Liver (tissue), 9 donors: ENCODE data around the gene CITED1. TPM values are rescaled to one million over a fixed set of nuclear protein-coding genes. Genes with fewer than 3 reads are reported as not detected.

Source experiments
- DNase-seq: peaks from one replicate; pipeline ENCODE4 v3.0.0-alpha.2; 2017; ENCODE audit warnings: low spot score
- H3K27ac ChIP-seq, 2 donors: one replicate each; pipeline ENCODE4 v1.7.0; 2013; ENCODE audit warnings: inconsistent platforms in 2 of 2, low read length in 2 of 2, control low read depth in 1 of 2, low read depth in 1 of 2, mild to moderate bottlenecking in 1 of 2
- H3K27me3 ChIP-seq, 4 donors: one replicate each; pipeline versions ENCODE4 v1.6.1 to v1.7.0; 2013; ENCODE audit warnings: low read length in 3 of 4, inconsistent platforms in 1 of 4, mild to moderate bottlenecking in 1 of 4, moderate library complexity in 1 of 4; ENCODE audit not compliant: control insufficient read depth in 4 of 4, insufficient read depth in 4 of 4
- H3K36me3 ChIP-seq, 4 donors: one replicate each; pipeline versions ENCODE4 v1.6.1 to v1.7.0; 2013; ENCODE audit warnings: low read length in 3 of 4, mild to moderate bottlenecking in 3 of 4, low read depth in 1 of 4, moderate library complexity in 1 of 4; ENCODE audit not compliant: control insufficient read depth in 4 of 4, insufficient read depth in 3 of 4
- H3K4me1 ChIP-seq, 4 donors: one replicate each; pipeline versions ENCODE4 v1.6.1 to v1.7.0; 2013; ENCODE audit warnings: low read length in 3 of 4, mild to moderate bottlenecking in 3 of 4, moderate library complexity in 1 of 4; ENCODE audit not compliant: control insufficient read depth in 4 of 4, insufficient read depth in 4 of 4
- H3K4me3 ChIP-seq, 3 donors: one replicate each; pipeline versions ENCODE4 v1.6.1 to v1.7.0; 2013; ENCODE audit warnings: low read length in 3 of 3, control low read depth in 1 of 3, low read depth in 1 of 3, mild to moderate bottlenecking in 1 of 3
- H3K9ac ChIP-seq, 2 donors: one replicate each; pipeline ENCODE4 v1.7.0; 2013; ENCODE audit warnings: low read length in 2 of 2, mild to moderate bottlenecking in 2 of 2, moderate library complexity in 2 of 2, control low read depth in 1 of 2, low read depth in 1 of 2
- H3K9me3 ChIP-seq, 4 donors: one replicate each; pipeline versions ENCODE4 v1.6.1 to v1.7.0; 2013; ENCODE audit warnings: low read length in 3 of 4; ENCODE audit not compliant: control insufficient read depth in 4 of 4
- ATF3 ChIP-seq: IDR thresholded peaks from 2 replicates; pipeline ENCODE4 v1.6.1; 2016; ENCODE audit warnings: antibody characterized with exemption
- CTCF ChIP-seq: fragments of 150-350 bp; IDR thresholded peaks from 2 replicates; pipeline ENCODE4 v1.5.1; 2017; ENCODE audit warnings: improper control_type of control experiment, low read depth, low read length; ENCODE audit not compliant: missing input control
- EGR1 ChIP-seq, 2 donors: IDR thresholded peaks; 2 replicates each; pipeline ENCODE4 v1.6.1; 2016 to 2018; ENCODE audit warnings: antibody characterized with exemption in 2 of 2, low read depth in 2 of 2
- FOXA1 ChIP-seq: IDR thresholded peaks from 2 replicates; pipeline ENCODE4 v1.6.1; 2016; ENCODE audit warnings: antibody characterized with exemption
- FOXA2 ChIP-seq: IDR thresholded peaks from 2 replicates; pipeline ENCODE4 v1.6.1; 2016; ENCODE audit warnings: antibody characterized with exemption
- GABPA ChIP-seq, 2 donors: IDR thresholded peaks in 1 of 2; conservative IDR thresholded peaks in 1 of 2; 2 replicates each; pipeline ENCODE4 v1.6.1; 2016; ENCODE audit warnings: antibody characterized with exemption in 2 of 2, mild to moderate bottlenecking in 1 of 2, moderate library complexity in 1 of 2
- HNF4A ChIP-seq, 2 donors: conservative IDR thresholded peaks; 2 replicates each; pipeline ENCODE4 v1.6.1; 2016; ENCODE audit warnings: antibody characterized with exemption in 2 of 2, mild to moderate bottlenecking in 2 of 2
- HNF4G ChIP-seq: IDR thresholded peaks from 2 replicates; pipeline ENCODE4 v1.6.1; 2016; ENCODE audit warnings: antibody characterized with exemption
- JUND ChIP-seq, 2 donors: IDR thresholded peaks; 2 replicates each; pipeline ENCODE4 v1.6.1; 2016; ENCODE audit warnings: antibody characterized with exemption in 2 of 2
- MAX ChIP-seq: IDR thresholded peaks from 2 replicates; pipeline ENCODE4 v1.6.1; 2016; ENCODE audit warnings: antibody characterized with exemption
- NR2F2 ChIP-seq: IDR thresholded peaks from 2 replicates; pipeline ENCODE4 v1.6.1; 2016; ENCODE audit warnings: antibody characterized with exemption
- RAD21 ChIP-seq, 2 donors: IDR thresholded peaks; 2 replicates each; pipeline ENCODE4 v1.6.1; 2016; ENCODE audit warnings: antibody characterized with exemption in 2 of 2, mild to moderate bottlenecking in 2 of 2
- REST ChIP-seq: IDR thresholded peaks from 2 replicates; pipeline ENCODE4 v1.6.1; 2016; ENCODE audit warnings: antibody characterized with exemption, mild to moderate bottlenecking
- RXRA ChIP-seq, 2 donors: IDR thresholded peaks; 2 replicates each; pipeline ENCODE4 v1.6.1; 2017 to 2018; ENCODE audit warnings: antibody characterized with exemption in 2 of 2, mild to moderate bottlenecking in 1 of 2
- SP1 ChIP-seq: IDR thresholded peaks from 2 replicates; pipeline ENCODE4 v1.6.1; 2018; ENCODE audit warnings: antibody characterized with exemption, mild to moderate bottlenecking
- TAF1 ChIP-seq: conservative IDR thresholded peaks from 2 replicates; pipeline ENCODE4 v1.6.1; 2016; ENCODE audit warnings: antibody characterized with exemption, mild to moderate bottlenecking
- YY1 ChIP-seq: IDR thresholded peaks from 2 replicates; pipeline ENCODE4 v1.6.1; 2016; ENCODE audit warnings: antibody characterized with exemption, mild to moderate bottlenecking
- ZBTB33 ChIP-seq: IDR thresholded peaks from 2 replicates; pipeline ENCODE4 v1.6.1; 2016; ENCODE audit warnings: antibody characterized with exemption
- WGBS: extraction: QIAGEN DNeasy Blood & Tissue Kit; methylation state at CpG from one replicate; pipeline ENCODE4 v1.1.7; 2013; 5-methylcytosine and 5-hydroxymethylcytosine counted together
- polyA plus RNA-seq, 2 donors: library from polyadenylated mRNA; stranded (reverse) in 1 of 2; unstranded in 1 of 2; fragments of 200-250 nt in 1 of 2; fragments of >200 nt in 1 of 2; fragmentation: Nextera tagmentation in 1 of 2; extraction: Ambion mirVana in 1 of 2; gene quantifications; one replicate each; pipeline versions ENCODE4 v1.2.1 to v1.2.3, GENCODE V29; 2013 to 2015
- total RNA-seq, 2 donors: library from RNA; depleted of rRNA; stranded (reverse); fragments of >200 nt; gene quantifications; one replicate each; pipeline ENCODE4 v1.2.3, GENCODE V29; 2014
- donor health status: healthy.
- donor health status: healthy.
- donor health status: healthy.
- donor health status: healthy.
- donor health status: healthy.

Gene CITED1
- total and polyA plus RNA-seq, 4 donors = 0.09 TPM; not detected in 3

- TF ChIP-seq GABPA (IDR thresholded peaks at IDR 0.05 in 1 of 2, conservative IDR thresholded peaks at IDR 0.05 in 1 of 2) (no peak), TAF1 (no peak), JUND (IDR thresholded peaks at IDR 0.05) (no peak), REST (no peak), NR2F2 (no peak), FOXA1 (no peak), SP1 (no peak), ATF3 (no peak), CTCF (no peak), RAD21 (IDR thresholded peaks at IDR 0.05) (no peak), EGR1 (IDR thresholded peaks at IDR 0.05; ENCODE audit: low read depth in 2 of 2) (no peak), HNF4A (conservative IDR thresholded peaks at IDR 0.05) (no peak), FOXA2 (no peak), YY1 (no peak), ZBTB33 (no peak), HNF4G (no peak), MAX (no peak), RXRA (IDR thresholded peaks at IDR 0.05) (no peak)
- WGBS = 85% methylated on average over 5 of the region's 5 CpGs
- no peaks in the 10 kb centered on the region for H3K27me3 ChIP-seq
Observed at GRCh38 chrX:72295745-72296144, 10.0 kb downstream of the CITED1 start.

More at GRCh38 chrX:72295745-72296144, 10.0 kb downstream of the CITED1 start:
- Histone ChIP-seq H3K36me3 (no peaks in the 10 kb centered on the region), H3K4me1 (no peaks in the 10 kb centered on the region), H3K9ac (no peak overlapping the region), H3K9me3 (no peaks in the 10 kb centered on the region), H3K4me3 (no peak overlapping the region), H3K27ac (no peak overlapping the region)
- DNase-seq = no peak
